SK-N-SH (cell line): ENCODE results near the gene PARK7. TPM values are rescaled to one million over a fixed set of nuclear protein-coding genes. Genes with fewer than 3 reads are reported as not detected.
A peak's percentile ranks its signal among the peaks of the same experiment; 100 is the strongest.

Experiments
- CTCF ChIA-PET: fragments of 300-600, 350-600 bp; formaldehyde crosslinking; extraction: SDS; loops from one replicate; lab custom pipeline; 2021; lab: Yijun Ruan, JAX
- POLR2A ChIA-PET: fragments of 350-600 bp; sonication (Branson Sonifier 250); formaldehyde crosslinking; extraction: SDS; loops from one replicate; lab custom pipeline; 2020; ENCODE audit warnings: antibody characterized with exemption, inconsistent platforms; lab: Yijun Ruan, JAX
- DNase-seq: peaks from one replicate; pipeline ENCODE4 v3.0.0; 2012
- H2AFZ ChIP-seq: fragments of 200-600 bp; sonication (generic); 2 replicates; pipeline ENCODE4 v1.8.1; 2016; ENCODE audit warnings: antibody characterized with exemption, mild to moderate bottlenecking, low read depth
- H3F3A ChIP-seq: fragments of 200-600 bp; sonication (generic); replicated peaks from 2 replicates; pipeline ENCODE3; 2016; ENCODE audit warnings: antibody characterized with exemption, mild to moderate bottlenecking; ENCODE audit not compliant: insufficient read depth
- H3K27ac ChIP-seq, 2 experiments: fragments of 200-500 bp in 1 of 2; fragments of 200-600 bp in 1 of 2; sonication (Bioruptor generic) in 1 of 2; sonication (generic), shearing (Covaris generic) in 1 of 2; 2 replicates each; pipeline versions ENCODE4 v1.5.1 to v1.6.1; 2014 to 2016; ENCODE audit warnings: low read depth in 2 of 2, inconsistent platforms in 1 of 2, low read length in 1 of 2, mild to moderate bottlenecking in 1 of 2, mixed read lengths in 1 of 2
- H3K27me3 ChIP-seq: fragments of 200-600 bp; sonication (generic), shearing (Covaris generic); 2 replicates; pipeline ENCODE4 v1.6.1; 2016; ENCODE audit warnings: mixed run types; ENCODE audit not compliant: insufficient read depth
- H3K36me3 ChIP-seq, 2 experiments: fragments of 200-500 bp in 1 of 2; fragments of 200-600 bp in 1 of 2; sonication (Bioruptor generic) in 1 of 2; sonication (generic) in 1 of 2; replicated peaks in 1 of 2; 2 replicates each; pipeline versions ENCODE3 to v1.5.1; 2014 to 2016; ENCODE audit warnings: low read length in 1 of 2, mild to moderate bottlenecking in 1 of 2; ENCODE audit not compliant: insufficient read depth in 2 of 2, control insufficient read depth in 1 of 2
- H3K4me1 ChIP-seq, 2 experiments: fragments of 200-500 bp in 1 of 2; fragments of 200-600 bp in 1 of 2; sonication (Bioruptor generic) in 1 of 2; sonication (generic), shearing (Covaris generic) in 1 of 2; 2 replicates each; pipeline versions ENCODE4 v1.5.1 to v1.6.1; 2014 to 2016; ENCODE audit warnings: low read depth in 1 of 2, low read length in 1 of 2, mixed run types in 1 of 2; ENCODE audit not compliant: insufficient read depth in 2 of 2, control insufficient read depth in 1 of 2
- H3K4me2 ChIP-seq: fragments of 200-600 bp; sonication (generic), shearing (Covaris generic); 2 replicates; pipeline ENCODE4 v1.6.1; 2017; ENCODE audit warnings: mixed run types
- H3K4me3 ChIP-seq, 2 experiments: fragments of 200-500 bp in 1 of 2; fragments of 200-600 bp in 1 of 2; sonication (Bioruptor generic) in 1 of 2; sonication (generic), shearing (Covaris generic) in 1 of 2; 2 replicates each; pipeline versions ENCODE4 v1.5.1 to v1.8.1; 2014 to 2016; ENCODE audit warnings: low read depth in 2 of 2, inconsistent platforms in 1 of 2, low read length in 1 of 2, mild to moderate bottlenecking in 1 of 2, mixed read lengths in 1 of 2, moderate library complexity in 1 of 2
- H3K79me2 ChIP-seq: fragments of 200-600 bp; sonication (generic); 2 replicates; pipeline ENCODE4 v1.8.1; 2017; ENCODE audit warnings: mild to moderate bottlenecking; ENCODE audit not compliant: insufficient read depth
- H3K9ac ChIP-seq: fragments of 200-600 bp; sonication (generic); 2 replicates; pipeline ENCODE4 v1.6.1; 2017; ENCODE audit warnings: mixed run types
- H3K9me2 ChIP-seq: fragments of 200-600 bp; sonication (generic); 2 replicates; pipeline ENCODE4 v1.6.1; 2017; ENCODE audit warnings: mixed run types
- H3K9me3 ChIP-seq: fragments of 200-600 bp; sonication (generic); 2 replicates; pipeline ENCODE4 v1.6.1; 2017; ENCODE audit warnings: mixed run types, mild to moderate bottlenecking, moderate library complexity
- H4K20me1 ChIP-seq: fragments of 200-600 bp; sonication (generic); 2 replicates; pipeline ENCODE4 v1.6.1; 2017; ENCODE audit warnings: mild to moderate bottlenecking, mixed run types; ENCODE audit not compliant: insufficient read depth
- CHD2 ChIP-seq: fragments of 150-350 bp; IDR thresholded peaks from 2 replicates; pipeline ENCODE4 v1.6.1; 2018; ENCODE audit warnings: low read length; ENCODE audit not compliant: partially characterized antibody
- CTCF ChIP-seq: fragments of 200-600 bp; sonication (generic); IDR thresholded peaks from 2 replicates; pipeline ENCODE4 v1.6.1; 2017; ENCODE audit warnings: antibody characterized with exemption, mild to moderate bottlenecking, moderate library complexity
- FOSL2 ChIP-seq: IDR thresholded peaks from 2 replicates; pipeline ENCODE4 v1.4.0; 2012; ENCODE audit warnings: low read depth, mild to moderate bottlenecking, moderate library complexity, borderline replicate concordance
- MAX ChIP-seq: IDR thresholded peaks from 2 replicates; pipeline ENCODE4 v1.4.0; 2012; ENCODE audit warnings: low read depth
- MXI1 ChIP-seq: IDR thresholded peaks from 2 replicates; pipeline ENCODE4 v1.6.1; 2012; ENCODE audit warnings: mild to moderate bottlenecking, low read depth, low read length, improper control_type of control experiment
- NFIC ChIP-seq: IDR thresholded peaks from 2 replicates; pipeline ENCODE4 v1.4.0; 2012; ENCODE audit warnings: borderline replicate concordance
- REST ChIP-seq: IDR thresholded peaks from 2 replicates; pipeline ENCODE4 v1.6.1; 2012; ENCODE audit warnings: mild to moderate bottlenecking, low read depth, low read length, moderate library complexity
- USF1 ChIP-seq: IDR thresholded peaks from 2 replicates; pipeline ENCODE4 v1.4.0; 2012; ENCODE audit warnings: low read depth, borderline replicate concordance
- WGBS: methylation state at CpG from one replicate; pipeline ENCODE4 v1.1.6; 2017; ENCODE audit warnings: low lambda C conversion rate; 5-methylcytosine and 5-hydroxymethylcytosine counted together
- polyA plus RNA-seq, 3 experiments: library from polyadenylated mRNA; depleted of rRNA; stranded (reverse); fragments of >200 nt; gene quantifications; 2 replicates each; pipeline ENCODE4 v1.2.3, GENCODE V29; 2012
- TF ChIP-seq, protein P1 (sequence below): IDR thresholded peaks from 2 replicates; pipeline ENCODE4; 2012
- TF ChIP-seq, protein P2 (sequence below): fragments of 150-350 bp; IDR thresholded peaks from 2 replicates; pipeline ENCODE4 v1.6.1; 2017; ENCODE audit warnings: antibody characterized with exemption, low read length, low read depth, borderline replicate concordance

PARK7 gene
- polyA plus RNA-seq, 1 of the 3 experiments (the other 2 are of a cell fraction) = 415 TPM

DNA sequence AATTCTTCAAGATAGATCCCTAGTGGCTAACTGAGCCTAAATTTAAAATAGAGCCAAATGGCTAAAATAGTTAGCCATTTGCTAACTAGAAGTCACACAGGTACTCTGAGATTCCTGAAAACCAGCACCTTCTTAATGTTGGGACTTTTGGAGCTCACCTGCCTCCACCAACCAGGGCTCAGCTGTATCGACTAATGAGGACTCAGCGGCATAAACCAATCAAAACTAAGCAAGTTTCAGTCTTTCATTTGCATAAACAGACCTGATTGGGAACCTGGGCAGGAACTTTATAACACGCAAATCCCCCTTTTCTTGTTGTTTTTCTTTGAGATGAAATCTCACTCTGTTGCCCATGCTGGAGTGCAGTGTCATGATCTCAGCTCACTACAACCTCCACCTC lies 49.4 kb upstream of the PARK7 start (continued):
- TF ChIP-seq, protein P1, sequence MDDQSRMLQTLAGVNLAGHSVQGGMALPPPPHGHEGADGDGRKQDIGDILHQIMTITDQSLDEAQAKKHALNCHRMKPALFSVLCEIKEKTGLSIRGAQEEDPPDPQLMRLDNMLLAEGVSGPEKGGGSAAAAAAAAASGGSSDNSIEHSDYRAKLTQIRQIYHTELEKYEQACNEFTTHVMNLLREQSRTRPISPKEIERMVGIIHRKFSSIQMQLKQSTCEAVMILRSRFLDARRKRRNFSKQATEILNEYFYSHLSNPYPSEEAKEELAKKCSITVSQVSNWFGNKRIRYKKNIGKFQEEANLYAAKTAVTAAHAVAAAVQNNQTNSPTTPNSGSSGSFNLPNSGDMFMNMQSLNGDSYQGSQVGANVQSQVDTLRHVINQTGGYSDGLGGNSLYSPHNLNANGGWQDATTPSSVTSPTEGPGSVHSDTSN = no peak

DNA sequence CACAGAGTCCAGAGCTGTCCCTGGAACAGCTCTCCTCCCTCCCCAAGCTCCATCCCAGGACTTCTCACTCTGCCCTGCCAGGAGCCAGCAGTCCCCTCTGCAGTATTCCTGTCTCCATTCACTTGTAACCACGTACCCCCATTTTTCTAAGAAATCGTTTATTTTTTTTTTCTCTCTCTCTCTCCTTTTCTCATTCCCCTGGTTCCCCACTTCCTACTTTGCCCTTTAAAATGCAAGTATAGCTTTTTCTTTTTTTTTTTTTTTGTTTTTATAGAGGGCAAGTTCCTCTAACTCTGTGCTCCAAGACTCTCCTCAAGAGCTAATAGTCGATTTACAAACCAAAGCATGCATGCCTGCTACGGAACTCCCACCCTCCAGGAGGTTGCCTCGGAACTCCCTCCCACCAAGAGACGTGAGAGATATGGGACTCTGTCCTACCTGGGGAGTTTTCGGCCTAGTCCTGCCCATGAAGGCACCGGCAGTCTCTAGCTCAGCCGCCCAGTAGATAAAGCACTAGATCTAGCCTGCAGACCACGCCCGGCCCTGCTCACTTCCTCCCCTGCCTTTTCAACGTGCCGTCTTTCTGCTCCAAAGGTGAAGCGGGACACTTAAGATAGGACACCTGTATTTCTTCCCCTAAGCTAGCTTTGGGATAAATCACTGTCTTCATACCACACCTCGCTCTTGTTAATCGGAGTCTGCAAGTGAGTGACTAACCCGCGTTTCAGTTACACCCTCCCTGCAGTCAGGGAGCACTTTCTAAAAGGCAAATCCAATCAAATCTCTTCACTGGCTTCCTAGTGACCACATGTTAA lies 48.6 kb upstream of the PARK7 start:
- 89% methylated on average over 18 of the region's 18 CpGs for WGBS
- Histone ChIP-seq H3F3A (peaks cover 6% of the 10 kb centered on the region), H2AFZ (no peak overlapping the region), H4K20me1 (no peaks in the 10 kb centered on the region), H3K4me1 (no peaks in the 10 kb centered on the region), H3K4me3 (no peak overlapping the region), H3K27me3 (no peaks in the 10 kb centered on the region), H3K36me3 (no peaks in the 10 kb centered on the region), H3K79me2 (no peaks in the 10 kb centered on the region), H3K9ac (no peak overlapping the region), H3K9me3 (no peaks in the 10 kb centered on the region), H3K27ac (no peak overlapping the region), H3K9me2 (no peaks in the 10 kb centered on the region), H3K4me2 (no peak overlapping the region)
- POLR2A ChIA-PET = no interaction called here
- CTCF ChIA-PET = interaction anchor here (1.5 kb wide), 1 partner anchor 9 kb away, joined by 3 read pairs; no protein-coding TSS in a partner anchor
- no peak for DNase-seq
- TF ChIP-seq, protein P1 = no peak
- no peak for TF ChIP-seq NFIC
- TF ChIP-seq USF1 = no peak
- TF ChIP-seq CTCF = no peak

GRCh38 chr1:7915826-7916500 lies 45.5 kb upstream of the PARK7 start:
- Histone ChIP-seq H3F3A (peaks cover 6% of the 10 kb centered on the region), H3K9ac (no peak overlapping the region), H3K79me2 (no peaks in the 10 kb centered on the region), H4K20me1 (no peaks in the 10 kb centered on the region), H3K9me2 (no peaks in the 10 kb centered on the region), H3K27ac (no peak overlapping the region), H3K4me1 (no peaks in the 10 kb centered on the region), H3K4me2 (peak overlapping the region; percentile 21; the same call in 1 of the 2 replicates), H3K27me3 (no peaks in the 10 kb centered on the region), H2AFZ (no peak overlapping the region), H3K36me3 (no peaks in the 10 kb centered on the region), H3K9me3 (no peaks in the 10 kb centered on the region), H3K4me3 (no peak overlapping the region)
- WGBS = 68% methylated on average over 5 of the region's 5 CpGs
- ChIA-PET CTCF (interaction anchor here (1.4 to 2.1 kb wide), 4 partner anchors 12 to 248 kb away, joined by 5 to 13 read pairs (median 6); no protein-coding TSS in a partner anchor), POLR2A (no interaction called here)
- no peak for DNase-seq
- TF ChIP-seq FOSL2 (no peak), MAX (no peak), REST (no peak), CHD2 (no peak), MXI1 (no peak)
- TF ChIP-seq, protein P2, sequence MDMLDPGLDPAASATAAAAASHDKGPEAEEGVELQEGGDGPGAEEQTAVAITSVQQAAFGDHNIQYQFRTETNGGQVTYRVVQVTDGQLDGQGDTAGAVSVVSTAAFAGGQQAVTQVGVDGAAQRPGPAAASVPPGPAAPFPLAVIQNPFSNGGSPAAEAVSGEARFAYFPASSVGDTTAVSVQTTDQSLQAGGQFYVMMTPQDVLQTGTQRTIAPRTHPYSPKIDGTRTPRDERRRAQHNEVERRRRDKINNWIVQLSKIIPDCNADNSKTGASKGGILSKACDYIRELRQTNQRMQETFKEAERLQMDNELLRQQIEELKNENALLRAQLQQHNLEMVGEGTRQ = no peak
